H1 (cell line): ENCODE data around the gene MRPL34. TPM values are rescaled to one million over a fixed set of nuclear protein-coding genes. Genes with fewer than 3 reads are reported as not detected.

Experiments used
- CTCF ChIA-PET: fragments of 300-600 bp; sonication (Branson Sonifier 250); formaldehyde crosslinking; loops from one replicate; lab custom pipeline; 2021; ENCODE audit not compliant: partially characterized antibody; lab: Charles Lee
- POLR2A ChIA-PET: fragments of 300-600 bp; sonication (Branson Sonifier 250); formaldehyde crosslinking; loops from one replicate; lab custom pipeline; 2021; ENCODE audit warnings: inconsistent platforms; ENCODE audit not compliant: partially characterized antibody; lab: Charles Lee
- DNase-seq, 2 experiments: peaks; one replicate each; pipeline versions ENCODE4 v3.0.0 to v3.0.0-alpha.2; 2010 to 2022; ENCODE audit warnings: low spot score in 2 of 2, low read depth in 1 of 2, mixed read lengths in 1 of 2
- FAIRE-seq: peaks from 2 replicates; lab custom pipeline; 2011; peaks lifted over from hg19 to GRCh38; lab: Jason Lieb, UNC
- H2AFZ ChIP-seq: 2 replicates; pipeline ENCODE4 v1.8.1; 2012; ENCODE audit warnings: low read length, inconsistent platforms
- H2AK5ac ChIP-seq: 2 replicates; pipeline ENCODE4 v1.6.1; 2013; ENCODE audit warnings: low read depth, low read length
- H2BK120ac ChIP-seq: replicated peaks from 2 replicates; pipeline ENCODE3; 2013; ENCODE audit warnings: low read depth, low read length, inconsistent platforms
- H2BK12ac ChIP-seq: 2 replicates; pipeline ENCODE4 v1.6.1; 2013; ENCODE audit warnings: low read depth, low read length
- H2BK15ac ChIP-seq: 2 replicates; pipeline ENCODE4 v1.6.1; 2013; ENCODE audit warnings: low read length
- H2BK20ac ChIP-seq: 2 replicates; pipeline ENCODE4 v1.6.1; 2013; ENCODE audit warnings: low read length
- H2BK5ac ChIP-seq: 2 replicates; pipeline ENCODE4 v1.6.1; 2013; ENCODE audit warnings: low read depth, low read length
- H3K14ac ChIP-seq: 2 replicates; pipeline ENCODE4 v1.6.1; 2013; ENCODE audit warnings: inconsistent platforms; ENCODE audit not compliant: insufficient read length
- H3K18ac ChIP-seq: 2 replicates; pipeline ENCODE4 v1.6.1; 2013; ENCODE audit warnings: low read length; ENCODE audit errors: extremely low read depth
- H3K23ac ChIP-seq: 2 replicates; pipeline ENCODE4 v1.6.1; 2013; ENCODE audit warnings: inconsistent platforms; ENCODE audit not compliant: insufficient read length
- H3K23me2 ChIP-seq: 2 replicates; pipeline ENCODE4 v1.6.1; 2013; ENCODE audit warnings: low read depth, low read length
- H3K27ac ChIP-seq: 2 replicates; pipeline ENCODE4 v1.6.1; 2011; ENCODE audit warnings: low read depth, low read length, inconsistent platforms
- H3K27me3 ChIP-seq, 4 experiments: replicated peaks in 1 of 4; 1 replicate in 1 of 4; 2 replicates in 3 of 4; pipeline versions ENCODE4 v1.6.1 to v1.8.1; 2011 to 2013; ENCODE audit warnings: low read length in 3 of 4, mild to moderate bottlenecking in 3 of 4, inconsistent platforms in 2 of 4, mixed read lengths in 2 of 4, moderate library complexity in 1 of 4; ENCODE audit not compliant: control insufficient read depth in 3 of 4, insufficient read depth in 3 of 4; ENCODE audit errors: extremely low read depth in 1 of 4
- H3K36me3 ChIP-seq, 4 experiments: 2 replicates each; pipeline versions ENCODE4 v1.6.1 to v1.8.1; 2011 to 2013; ENCODE audit warnings: mild to moderate bottlenecking in 4 of 4, low read length in 3 of 4, moderate library complexity in 2 of 4, control low read depth in 1 of 4, inconsistent platforms in 1 of 4; ENCODE audit not compliant: insufficient read depth in 4 of 4, control insufficient read depth in 2 of 4
- H3K4ac ChIP-seq: replicated peaks from 2 replicates; pipeline ENCODE3; 2013; ENCODE audit warnings: low read length, low read depth, mixed read lengths, inconsistent platforms; ENCODE audit not compliant: insufficient read length
- H3K4me1 ChIP-seq, 4 experiments: replicated peaks in 1 of 4; 1 replicate in 1 of 4; 2 replicates in 3 of 4; pipeline versions ENCODE4 v1.6.1 to v1.8.1; 2011 to 2013; ENCODE audit warnings: low read length in 3 of 4, inconsistent platforms in 2 of 4, mixed read lengths in 1 of 4; ENCODE audit not compliant: insufficient read depth in 4 of 4, control insufficient read depth in 3 of 4
- H3K4me2 ChIP-seq, 2 experiments: 2 replicates each; pipeline versions ENCODE4 v1.6.1 to v1.8.1; 2011 to 2013; ENCODE audit warnings: low read depth in 2 of 2, low read length in 2 of 2, control low read depth in 1 of 2, inconsistent platforms in 1 of 2, mild to moderate bottlenecking in 1 of 2; ENCODE audit not compliant: insufficient read depth in 1 of 2
- H3K4me3 ChIP-seq, 4 experiments: fragments of 200-600, 300-600 bp in 1 of 4; sonication (generic), shearing (Covaris generic), sonication (Bioruptor Twin) in 1 of 4; 2 replicates each; pipeline versions ENCODE4 v1.5.1 to v1.8.1; 2011 to 2016; ENCODE audit warnings: low read length in 4 of 4, low read depth in 3 of 4, control low read depth in 2 of 4, inconsistent platforms in 2 of 4, mild to moderate bottlenecking in 2 of 4, mixed read lengths in 1 of 4, moderate library complexity in 1 of 4; ENCODE audit not compliant: insufficient read depth in 2 of 4; ENCODE audit errors: extremely low read depth in 1 of 4
- H3K56ac ChIP-seq: replicated peaks from 2 replicates; pipeline ENCODE3; 2013; ENCODE audit warnings: low read depth, mild to moderate bottlenecking, mixed read lengths, low read length, inconsistent platforms; ENCODE audit not compliant: insufficient read length
- H3K79me1 ChIP-seq: 2 replicates; pipeline ENCODE4 v1.6.1; 2013; ENCODE audit warnings: low read depth, low read length, control low read depth
- H3K79me2 ChIP-seq, 2 experiments: 2 replicates each; pipeline versions ENCODE4 v1.6.1 to v1.8.1; 2012 to 2013; ENCODE audit warnings: low read length in 2 of 2, mild to moderate bottlenecking in 2 of 2, inconsistent platforms in 1 of 2; ENCODE audit not compliant: insufficient read depth in 2 of 2, control insufficient read depth in 1 of 2
- H3K9ac ChIP-seq, 4 experiments: replicated peaks in 1 of 4; 1 replicate in 1 of 4; 2 replicates in 3 of 4; pipeline versions ENCODE4 v1.6.1 to v1.8.1; 2011 to 2013; ENCODE audit warnings: low read depth in 3 of 4, low read length in 3 of 4, control low read depth in 2 of 4, mild to moderate bottlenecking in 2 of 4, moderate library complexity in 2 of 4, inconsistent platforms in 1 of 4; ENCODE audit errors: extremely low read depth in 1 of 4
- H3K9me3 ChIP-seq, 2 experiments: 2 replicates each; pipeline versions ENCODE4 v1.6.1 to v1.8.1; 2012 to 2013; ENCODE audit warnings: mild to moderate bottlenecking in 2 of 2, moderate library complexity in 2 of 2, control low read depth in 1 of 2, inconsistent platforms in 1 of 2, low read depth in 1 of 2, low read length in 1 of 2, mixed read lengths in 1 of 2; ENCODE audit not compliant: insufficient read depth in 2 of 2
- H4K20me1 ChIP-seq, 2 experiments: replicated peaks in 1 of 2; 2 replicates each; pipeline versions ENCODE3 to v1.8.1; 2011 to 2013; ENCODE audit warnings: inconsistent platforms in 2 of 2, low read length in 2 of 2, mild to moderate bottlenecking in 1 of 2; ENCODE audit not compliant: insufficient read depth in 2 of 2, control insufficient read depth in 1 of 2
- H4K5ac ChIP-seq: 2 replicates; pipeline ENCODE4 v1.6.1; 2013; ENCODE audit warnings: low read length, low read depth, mixed read lengths, inconsistent platforms; ENCODE audit not compliant: insufficient read length
- H4K8ac ChIP-seq: 2 replicates; pipeline ENCODE4 v1.8.0; 2013; ENCODE audit warnings: mild to moderate bottlenecking, moderate library complexity, low read length, inconsistent platforms; ENCODE audit not compliant: insufficient read depth; ENCODE audit errors: extremely low read depth
- H4K91ac ChIP-seq: replicated peaks from 2 replicates; pipeline ENCODE3; 2013; ENCODE audit warnings: low read length, mixed read lengths, inconsistent platforms; ENCODE audit not compliant: insufficient read length
- MAX ChIP-seq: IDR thresholded peaks from 2 replicates; pipeline ENCODE4 v1.6.1; 2012; ENCODE audit warnings: inconsistent platforms
- NRF1 ChIP-seq: IDR thresholded peaks from 2 replicates; pipeline ENCODE4 v1.6.1; 2011; ENCODE audit warnings: mild to moderate bottlenecking, low read depth, low read length, improper control_type of control experiment
- PHF8 ChIP-seq: fragments of 200-600 bp; sonication (generic); conservative IDR thresholded peaks from 2 replicates; pipeline ENCODE4 v1.7.1; 2012; ENCODE audit warnings: low read depth, mild to moderate bottlenecking, inconsistent platforms, low read length, moderate library complexity
- RAD21 ChIP-seq, 2 experiments: IDR thresholded peaks in 1 of 2; conservative IDR thresholded peaks in 1 of 2; 2 replicates each; pipeline ENCODE4 v1.6.1; 2011; ENCODE audit warnings: low read depth in 2 of 2, low read length in 2 of 2, improper control_type of control experiment in 1 of 2, inconsistent platforms in 1 of 2, mild to moderate bottlenecking in 1 of 2, moderate library complexity in 1 of 2
- RBBP5 ChIP-seq: IDR thresholded peaks from 2 replicates; pipeline ENCODE4 v1.7.1; 2012; ENCODE audit warnings: low read depth, mild to moderate bottlenecking, inconsistent platforms, low read length, moderate library complexity, borderline replicate concordance
- RNF2 ChIP-seq: fragments of 200-900, 300-1000 bp; sonication (generic); IDR thresholded peaks from 2 replicates; pipeline ENCODE4 v1.7.1; 2016; ENCODE audit warnings: borderline replicate concordance, low read depth, mild to moderate bottlenecking, antibody characterized with exemption, low read length; ENCODE audit not compliant: poor library complexity, severe bottlenecking; ENCODE audit errors: missing control alignments
- WGBS, 2 experiments: shearing (Covaris generic) in 1 of 2; methylation state at CpG; one replicate each; pipeline versions ENCODE4 v1.1.6 to v1.1.7; 2013 to 2015; ENCODE audit warnings: low lambda C conversion rate in 2 of 2, mixed read lengths in 2 of 2, inconsistent platforms in 1 of 2, low coverage in 1 of 2, missing lambda C conversion rate in 1 of 2; ENCODE audit not compliant: insufficient replicate concordance in 2 of 2, insufficient coverage in 1 of 2, insufficient read length in 1 of 2; ENCODE audit errors: extremely low coverage in 1 of 2, missing lambda C conversion rate in 1 of 2; 5-methylcytosine and 5-hydroxymethylcytosine counted together
- polyA plus RNA-seq, 7 experiments: library from polyadenylated mRNA; depleted of rRNA in 3 of 7; stranded (reverse) in 5 of 7; unstranded in 2 of 7; fragments of >200 nt in 5 of 7; fragments of 200-250 nt in 2 of 7; gene quantifications; 1 replicate in 5 of 7; 2 replicates in 1 of 7; 4 replicates in 1 of 7; pipeline versions ENCODE4 v1.2.1 to v1.2.3, GENCODE V29; 2011 to 2013; ENCODE audit warnings: missing spikeins in 2 of 7, mixed read lengths in 2 of 7
- total RNA-seq: library from RNA; stranded (reverse); fragmentation: NEBNext Ultra II Directional; extraction: Animal tissue kit (Norgen Biotek cat#: 25700); gene quantifications from 2 replicates; pipeline ENCODE4 v1.2.1, GENCODE V29; 2021

The MRPL34 gene
- total and polyA plus RNA-seq, 2 of the 8 experiments (the other 6 are each of a cell fraction or from before 2014, with no cell fraction given), result 91.9 to 99.6 TPM

- H2BK20ac ChIP-seq, result 0 out of 2 replicates have a peak within 1 kb of the TSS, but pooled peaks have one; percentile 67
- H4K20me1 ChIP-seq, result peaks cover 0 to 11% of the 10 kb centered on the region in 2 experiments
- peak within 1 kb of the TSS; percentile 61; the same call in 1 of the 2 replicates for H2BK15ac ChIP-seq
- no peak within 1 kb of the TSS for H3K14ac ChIP-seq
- H3K4me2 ChIP-seq, result peak within 1 kb of the TSS; percentile 71 to 88
- H4K8ac ChIP-seq, result peak within 1 kb of the TSS; percentile 92
- DNase-seq, result peak; percentile 91 to 99
- H2BK12ac ChIP-seq, result peak within 1 kb of the TSS; percentile 39; the same call in 1 of the 2 replicates
- H3K79me1 ChIP-seq, result peaks cover 3% of the 10 kb centered on the region
- ChIA-PET POLR2A (interaction anchor here (0.7 to 17.1 kb wide), 9 partner anchors 9 to 119 kb away, joined by 3 to 329 read pairs (median 5); partner anchors contain the start of genes ABHD8, DDA1, MRPL34 and OCEL1), CTCF (interaction anchor here (0.7 to 3.0 kb wide), 9 partner anchors 9 to 73 kb away, joined by 3 to 14 read pairs (median 4); partner anchors contain the start of genes DDA1 and MRPL34)
- H3K4me1 ChIP-seq, result peaks cover 0 to 29% (median 21%) of the 10 kb centered on the region in 4 experiments; a peak in 5 of 7 replicates
- peak within 1 kb of the TSS; percentile 74 to 85 (median 78) for H3K4me3 ChIP-seq
- peak within 1 kb of the TSS; percentile 87 for H3K18ac ChIP-seq
- H3K9me3 ChIP-seq, result no peaks in the 10 kb centered on the region
- peak within 1 kb of the TSS; percentile 73 for H3K56ac ChIP-seq
- H3K27me3 ChIP-seq, result no peaks in the 10 kb centered on the region
- peak within 1 kb of the TSS; percentile 29 for H3K4ac ChIP-seq
- peak within 1 kb of the TSS; percentile 29; the same call in 1 of the 2 replicates for H3K27ac ChIP-seq
- peak; percentile 75 for FAIRE-seq
- H2AK5ac ChIP-seq, result no peak within 1 kb of the TSS
- H4K91ac ChIP-seq, result no peak within 1 kb of the TSS
- peaks cover 21% of the 10 kb centered on the region for H3K23me2 ChIP-seq
- peak within 1 kb of the TSS; percentile 41 for H4K5ac ChIP-seq
- no peak within 1 kb of the TSS for H2AFZ ChIP-seq
- no peak within 1 kb of the TSS for H2BK120ac ChIP-seq
- no peaks in the 10 kb centered on the region for H3K79me2 ChIP-seq
- no peaks in the 10 kb centered on the region for H3K36me3 ChIP-seq
- H3K23ac ChIP-seq, result no peak within 1 kb of the TSS
- WGBS, 2 experiments, result 8% methylated on average over 58 of the region's 86 CpGs; no CpG with 5 or more reads in 1 of the 2 experiments
- no peak within 1 kb of the TSS for H2BK5ac ChIP-seq
- H3K9ac ChIP-seq, result peak within 1 kb of the TSS; percentile 25 to 79 (median 70); a peak in 6 of 7 replicates
- no peak for TF ChIP-seq RAD21 (IDR thresholded peaks at IDR 0.05 in 1 of 2, conservative IDR thresholded peaks at IDR 0.05 in 1 of 2; ENCODE audit: low read depth in 2 of 2, low read length in 2 of 2)
- TF ChIP-seq RNF2, result no peak
- TF ChIP-seq MAX, result peak; percentile 62
- peak; percentile 51; the same call in 1 of the 2 replicates for TF ChIP-seq RBBP5
- peak; percentile 65; the same call in 1 of the 2 replicates for TF ChIP-seq PHF8
- no peak for TF ChIP-seq NRF1
Measured at GRCh38 chr19:17334414-17335409, 29.0 kb downstream of the MRPL34 start, which contains the start of gene ANO8. Gene ANO8 (minus strand): TSS chr19:17334855. CDS start chr19:17334670, 185 bp downstream.
